H9 (cell line): Measurements from ENCODE around the gene KCTD6. TPM values are rescaled to one million over a fixed set of nuclear protein-coding genes. Genes with fewer than 3 reads are reported as not detected.

ENCODE experiments used
- DNase-seq: peaks from one replicate; pipeline ENCODE4 v3.0.0-alpha.2; 2017
- H2AFZ ChIP-seq: one replicate; pipeline ENCODE4 v1.6.1; 2013; ENCODE audit warnings: mild to moderate bottlenecking, low read length, control low read depth, moderate library complexity
- H2AK5ac ChIP-seq: 2 replicates; pipeline ENCODE4 v1.6.1; 2013; ENCODE audit warnings: low read length, control low read depth, mixed read lengths; ENCODE audit not compliant: insufficient read length
- H2BK120ac ChIP-seq: one replicate; pipeline ENCODE4 v1.6.1; 2013; ENCODE audit warnings: low read depth, mild to moderate bottlenecking, low read length, control low read depth, inconsistent platforms; ENCODE audit not compliant: poor library complexity, severe bottlenecking
- H2BK12ac ChIP-seq: 2 replicates; pipeline ENCODE4 v1.6.1; 2013; ENCODE audit warnings: low read length, control low read depth, mixed read lengths, low read depth; ENCODE audit not compliant: insufficient read length
- H2BK15ac ChIP-seq: 2 replicates; pipeline ENCODE4 v1.6.1; 2013; ENCODE audit warnings: low read depth, low read length, control low read depth
- H2BK20ac ChIP-seq: one replicate; pipeline ENCODE4 v1.6.1; 2013; ENCODE audit warnings: low read depth, mild to moderate bottlenecking, low read length, control low read depth, inconsistent platforms; ENCODE audit not compliant: poor library complexity, severe bottlenecking
- H2BK5ac ChIP-seq: 2 replicates; pipeline ENCODE4 v1.6.1; 2013; ENCODE audit warnings: low read length, control low read depth, mixed read lengths; ENCODE audit not compliant: insufficient read length
- H3K14ac ChIP-seq: 2 replicates; pipeline ENCODE4 v1.6.1; 2013; ENCODE audit warnings: low read length, control low read depth; ENCODE audit not compliant: insufficient read depth
- H3K18ac ChIP-seq: 2 replicates; pipeline ENCODE4 v1.6.1; 2013; ENCODE audit warnings: low read depth, mild to moderate bottlenecking, mixed read lengths, low read length, control low read depth; ENCODE audit not compliant: insufficient read length
- H3K23ac ChIP-seq: 2 replicates; pipeline ENCODE4 v1.6.1; 2013; ENCODE audit warnings: low read length, control low read depth, mixed read lengths, low read depth; ENCODE audit not compliant: insufficient read length
- H3K23me2 ChIP-seq: 2 replicates; pipeline ENCODE4 v1.6.1; 2013; ENCODE audit warnings: low read depth, mild to moderate bottlenecking, mixed read lengths, low read length, control low read depth; ENCODE audit not compliant: insufficient read length, poor library complexity, severe bottlenecking
- H3K27ac ChIP-seq: 2 replicates; pipeline ENCODE4 v1.5.1; 2013; ENCODE audit warnings: low read length, control low read depth, mixed read lengths, low read depth; ENCODE audit not compliant: insufficient read length
- H3K27me3 ChIP-seq: 2 replicates; pipeline ENCODE4 v1.6.1; 2013; ENCODE audit warnings: low read length, control low read depth, inconsistent platforms; ENCODE audit not compliant: insufficient read depth
- H3K4ac ChIP-seq: 2 replicates; pipeline ENCODE4 v1.6.1; 2013; ENCODE audit warnings: low read depth, mild to moderate bottlenecking, control low read depth, inconsistent platforms, low read length, moderate library complexity
- H3K4me1 ChIP-seq: 2 replicates; pipeline ENCODE4 v1.6.1; 2013; ENCODE audit warnings: low read length, control low read depth, inconsistent platforms; ENCODE audit not compliant: insufficient read depth
- H3K4me2 ChIP-seq: 2 replicates; pipeline ENCODE4 v1.6.1; 2013; ENCODE audit warnings: low read length, control low read depth, mixed read lengths; ENCODE audit not compliant: insufficient read length, insufficient read depth
- H3K56ac ChIP-seq: 2 replicates; pipeline ENCODE4 v1.6.1; 2013; ENCODE audit warnings: low read depth, mild to moderate bottlenecking, mixed read lengths, low read length, control low read depth; ENCODE audit not compliant: insufficient read length
- H3K79me1 ChIP-seq: 2 replicates; pipeline ENCODE4 v1.6.1; 2013; ENCODE audit warnings: low read depth, mild to moderate bottlenecking, moderate library complexity, low read length, control low read depth, inconsistent platforms; ENCODE audit not compliant: insufficient read depth, poor library complexity, severe bottlenecking
- H3K79me2 ChIP-seq: 2 replicates; pipeline ENCODE4 v1.6.1; 2013; ENCODE audit warnings: low read length, control low read depth, inconsistent platforms; ENCODE audit not compliant: insufficient read depth
- H3K9ac ChIP-seq: 2 replicates; pipeline ENCODE4 v1.6.1; 2013; ENCODE audit warnings: low read length, control low read depth, mixed read lengths; ENCODE audit not compliant: insufficient read length; ENCODE audit errors: extremely low read depth
- H3K9me3 ChIP-seq: one replicate; pipeline ENCODE4 v1.6.1; 2013; ENCODE audit warnings: low read depth, low read length, inconsistent platforms; ENCODE audit not compliant: control insufficient read depth
- H3T11ph ChIP-seq: one replicate; pipeline ENCODE4 v1.6.1; 2013; ENCODE audit warnings: mild to moderate bottlenecking, low read length, control low read depth, inconsistent platforms
- H4K20me1 ChIP-seq: one replicate; pipeline ENCODE4 v1.6.1; 2013; ENCODE audit not compliant: control insufficient read depth, insufficient read length, insufficient read depth
- H4K5ac ChIP-seq: 2 replicates; pipeline ENCODE4 v1.6.1; 2013; ENCODE audit warnings: low read depth, mild to moderate bottlenecking, mixed read lengths, low read length, control low read depth; ENCODE audit not compliant: insufficient read length
- H4K8ac ChIP-seq: replicated peaks from 2 replicates; pipeline ENCODE4 v1.6.1; 2013; ENCODE audit warnings: low read length, control low read depth, mixed read lengths, low read depth; ENCODE audit not compliant: insufficient read length
- H4K91ac ChIP-seq: 2 replicates; pipeline ENCODE4 v1.6.1; 2013; ENCODE audit warnings: low read depth, mild to moderate bottlenecking, moderate library complexity, mixed read lengths, low read length, control low read depth; ENCODE audit not compliant: insufficient read length
- H3K27ac Mint-ChIP-seq, 3 experiments: 2 replicates in 2 of 3; 3 replicates in 1 of 3; pipeline ENCODE4 v1.8.0; 2020 to 2021; ENCODE audit warnings: mixed read lengths in 3 of 3, mild to moderate bottlenecking in 1 of 3, moderate library complexity in 1 of 3
- H3K27me3 Mint-ChIP-seq: 2 replicates; pipeline ENCODE4 v1.8.0; 2021; ENCODE audit warnings: low read depth, mild to moderate bottlenecking, moderate library complexity, mixed read lengths
- H3K36me3 Mint-ChIP-seq, 3 experiments: 2 replicates in 2 of 3; 3 replicates in 1 of 3; pipeline ENCODE4 v1.8.0; 2020 to 2021; ENCODE audit warnings: low read depth in 3 of 3, mixed read lengths in 3 of 3; ENCODE audit not compliant: insufficient read depth in 1 of 3
- H3K4me1 Mint-ChIP-seq, 2 experiments: 2 replicates each; pipeline ENCODE4 v1.8.0; 2020; ENCODE audit warnings: mixed read lengths in 2 of 2
- H3K4me3 Mint-ChIP-seq, 2 experiments: 2 replicates in 1 of 2; 3 replicates in 1 of 2; pipeline ENCODE4 v1.8.0; 2020 to 2021; ENCODE audit warnings: mild to moderate bottlenecking in 2 of 2, mixed read lengths in 2 of 2, moderate library complexity in 1 of 2
- H3K9me3 Mint-ChIP-seq, 2 experiments: 2 replicates in 1 of 2; 3 replicates in 1 of 2; pipeline ENCODE4 v1.8.0; 2020; ENCODE audit warnings: mild to moderate bottlenecking in 2 of 2, mixed read lengths in 2 of 2, moderate library complexity in 1 of 2
- CTCF ChIP-seq: fragments of 200-600 bp; sonication (generic); conservative IDR thresholded peaks from 3 replicates; pipeline ENCODE4 v1.8.0; 2021; ENCODE audit warnings: antibody characterized with exemption, mild to moderate bottlenecking
- WGBS: extraction: QIAGEN DNeasy Blood & Tissue Kit; methylation state at CpG from one replicate; pipeline ENCODE4 v1.1.7; 2013; ENCODE audit warnings: missing lambda C conversion rate, low lambda C conversion rate, mixed read lengths; ENCODE audit not compliant: insufficient read length; ENCODE audit errors: extremely low coverage; 5-methylcytosine and 5-hydroxymethylcytosine counted together
- long read RNA-seq: library from polyadenylated mRNA; unstranded; transcript quantifications from one replicate; pipeline ENCODE4 v2.0.0, GENCODE V29; 2020
- total RNA-seq: library from RNA; stranded (reverse); gene quantifications from 2 replicates; pipeline ENCODE4 v1.2.1, GENCODE V29; 2021

Gene KCTD6
- 14.2 and 15.7 TPM in 2 replicates for total RNA-seq
- long read RNA-seq, transcript KCTD6-201 (2 exons, 2,425 nt), result minor isoform, 8 of 119 reads
- long read RNA-seq, transcript KCTD6-205 (4 exons, 1,759 nt), result minor isoform, 9 of 119 reads
- long read RNA-seq, transcript KCTD6-202 (3 exons, 1,533 nt), result major isoform, 97 of 119 reads
- long read RNA-seq, partial matches to known transcripts, result 1 of 119 reads
- long read RNA-seq, other reads (novel, unspliced or antisense), result 4 of 119 reads

GRCh38 chr3:58491506-58492402, at the start of gene KCTD6:
Gene KCTD6, plus strand, starts transcription at chr3:58492096. Its CDS starts 6,660 bp downstream, at chr3:58498756.
- peak; percentile 78 for TF ChIP-seq CTCF
- no CpG with 5 or more reads among the region's 104 CpGs for WGBS
- DNase-seq, result peak; percentile 96
- Histone ChIP-seq H3K9ac (peak within 1 kb of the TSS; percentile 52), H2BK5ac (no peak within 1 kb of the TSS), H2BK120ac (no peak within 1 kb of the TSS), H3K56ac (no peak within 1 kb of the TSS), H3K4ac (no peak within 1 kb of the TSS), H2AFZ (peak within 1 kb of the TSS; percentile 3), H3K23ac (no peak within 1 kb of the TSS), H3K27me3 (no peaks in the 10 kb centered on the region), H2AK5ac (no peak within 1 kb of the TSS), H2BK15ac (no peak within 1 kb of the TSS; the same call in 1 of the 2 replicates), H3K9me3 (no peaks in the 10 kb centered on the region), H3K4me2 (peak within 1 kb of the TSS; percentile 59), H2BK12ac (no peak within 1 kb of the TSS), H3K18ac (peak within 1 kb of the TSS; percentile 23), H3K79me1 (no peaks in the 10 kb centered on the region), H4K91ac (no peak within 1 kb of the TSS), H3K27ac (no peak within 1 kb of the TSS), H2BK20ac (no peak within 1 kb of the TSS), H4K8ac (no peak within 1 kb of the TSS), H4K5ac (no peak within 1 kb of the TSS), H4K20me1 (no peaks in the 10 kb centered on the region), H3K4me1 (peaks cover 8% of the 10 kb centered on the region), H3T11ph (no peak within 1 kb of the TSS), H3K79me2 (peaks cover 7% of the 10 kb centered on the region; the same call in 1 of the 2 replicates), H3K14ac (no peak within 1 kb of the TSS), H3K23me2 (peaks cover 8% of the 10 kb centered on the region)
- peaks cover 53 to 58% of the 10 kb centered on the region in 2 experiments for H3K4me1 Mint-ChIP-seq
- peak within 1 kb of the TSS; percentile 37 to 94 (median 90); a peak in 5 of 7 replicates for H3K27ac Mint-ChIP-seq
- H3K9me3 Mint-ChIP-seq, result no peaks in the 10 kb centered on the region
- 0 out of 7 replicates have a peak, but pooled peaks cover 0 to 2% (median 0%) of the 10 kb centered on the region in 3 experiments for H3K36me3 Mint-ChIP-seq
- H3K27me3 Mint-ChIP-seq, result peaks cover 25% of the 10 kb centered on the region
- peak within 1 kb of the TSS; percentile 85 to 97 for H3K4me3 Mint-ChIP-seq
